AG10803 (cell line): Measurements from ENCODE around the gene AGBL1.

Source experiments
- DNase-seq: peaks from one replicate; pipeline ENCODE4 v3.0.0; 2010; ENCODE audit warnings: low read depth
- H3K4me3 ChIP-seq: 2 replicates; pipeline ENCODE4 v1.5.1; 2011; ENCODE audit warnings: mild to moderate bottlenecking, low read length, control low read depth
- TF ChIP-seq, protein P1 (sequence below): conservative IDR thresholded peaks from 2 replicates; pipeline ENCODE4 v1.5.1; 2011; ENCODE audit warnings: mild to moderate bottlenecking, low read length, control low read depth, inconsistent platforms

The AGBL1 gene

DNA sequence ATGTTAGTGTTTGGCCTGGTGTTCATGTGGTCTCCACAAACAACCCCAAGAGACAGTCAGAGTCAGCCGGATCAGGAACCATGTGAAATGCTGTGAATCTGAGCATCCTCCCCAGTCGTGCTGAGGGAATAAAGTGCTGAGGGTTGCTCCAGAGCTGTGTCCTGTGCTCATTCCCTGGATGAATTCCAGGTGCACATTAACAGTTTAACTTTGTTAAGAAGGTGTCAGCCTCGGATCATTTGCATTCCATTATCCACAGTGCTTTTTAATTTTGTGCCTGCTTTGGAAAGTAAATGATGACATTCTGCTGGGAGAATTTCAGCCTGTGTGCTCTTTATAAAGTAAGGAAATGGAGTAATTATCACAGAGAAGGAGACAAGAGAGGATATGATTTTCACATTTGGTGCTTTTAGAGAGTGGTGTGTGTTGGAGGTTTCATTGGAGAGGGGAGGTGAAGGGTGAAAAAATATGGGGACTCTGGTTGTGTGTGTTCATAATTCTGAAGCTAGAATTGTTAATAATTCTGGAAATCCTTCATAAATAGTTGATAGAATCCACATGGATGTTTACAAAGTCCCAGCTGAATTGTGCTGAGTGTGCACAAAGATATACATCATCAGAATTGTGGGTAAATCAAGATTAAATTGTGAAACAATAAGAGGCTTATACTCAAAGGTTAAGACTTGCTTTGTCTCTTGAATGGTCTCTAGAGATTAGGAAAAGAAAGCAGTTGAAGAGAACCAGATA lies 621.4 kb downstream of the AGBL1 start:
- DNase-seq, result no peak
- TF ChIP-seq, protein P1, sequence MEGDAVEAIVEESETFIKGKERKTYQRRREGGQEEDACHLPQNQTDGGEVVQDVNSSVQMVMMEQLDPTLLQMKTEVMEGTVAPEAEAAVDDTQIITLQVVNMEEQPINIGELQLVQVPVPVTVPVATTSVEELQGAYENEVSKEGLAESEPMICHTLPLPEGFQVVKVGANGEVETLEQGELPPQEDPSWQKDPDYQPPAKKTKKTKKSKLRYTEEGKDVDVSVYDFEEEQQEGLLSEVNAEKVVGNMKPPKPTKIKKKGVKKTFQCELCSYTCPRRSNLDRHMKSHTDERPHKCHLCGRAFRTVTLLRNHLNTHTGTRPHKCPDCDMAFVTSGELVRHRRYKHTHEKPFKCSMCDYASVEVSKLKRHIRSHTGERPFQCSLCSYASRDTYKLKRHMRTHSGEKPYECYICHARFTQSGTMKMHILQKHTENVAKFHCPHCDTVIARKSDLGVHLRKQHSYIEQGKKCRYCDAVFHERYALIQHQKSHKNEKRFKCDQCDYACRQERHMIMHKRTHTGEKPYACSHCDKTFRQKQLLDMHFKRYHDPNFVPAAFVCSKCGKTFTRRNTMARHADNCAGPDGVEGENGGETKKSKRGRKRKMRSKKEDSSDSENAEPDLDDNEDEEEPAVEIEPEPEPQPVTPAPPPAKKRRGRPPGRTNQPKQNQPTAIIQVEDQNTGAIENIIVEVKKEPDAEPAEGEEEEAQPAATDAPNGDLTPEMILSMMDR, result no peak
- no peak overlapping the region for H3K4me3 ChIP-seq

DNA sequence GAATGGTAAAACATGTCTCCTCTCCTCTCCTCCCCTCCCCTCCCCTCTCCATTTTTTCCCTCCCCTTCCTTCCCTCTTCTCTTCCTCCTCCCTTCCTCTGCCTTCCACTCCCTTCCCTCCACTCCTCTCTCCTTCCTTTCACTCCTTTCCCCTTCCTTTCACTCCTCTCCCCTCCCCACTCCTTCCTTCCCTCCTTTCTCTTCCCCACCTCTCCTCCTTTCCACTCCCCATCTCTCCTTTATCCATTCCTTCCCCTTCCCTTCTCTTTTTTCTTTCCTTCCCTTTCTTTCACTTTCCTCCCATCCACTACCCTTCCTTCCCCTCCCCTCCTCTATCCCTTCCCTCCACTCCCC lies 621.9 kb downstream of the AGBL1 start:
- H3K4me3 ChIP-seq, result no peak overlapping the region
- TF ChIP-seq, protein P1, result no peak

DNA sequence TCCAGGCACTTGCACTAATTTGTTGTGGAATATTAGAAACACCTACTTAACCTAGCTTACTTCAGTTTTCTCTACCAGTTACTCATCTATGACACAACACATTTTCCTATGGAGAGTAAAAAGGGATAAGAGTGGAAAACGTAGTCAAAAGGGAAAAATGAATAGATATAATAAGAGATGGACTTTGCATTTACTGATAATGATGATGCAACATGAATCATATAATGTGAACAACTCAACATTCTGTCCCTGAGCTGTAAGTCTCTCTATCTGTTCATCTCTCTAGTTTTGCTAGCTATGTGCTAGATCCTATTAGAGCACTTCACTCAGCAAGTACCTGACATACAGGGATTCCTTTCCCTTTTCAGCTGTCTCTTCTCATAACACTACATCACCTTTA lies 627.1 kb downstream of the AGBL1 start:
- H3K4me3 ChIP-seq, result no peak overlapping the region
- TF ChIP-seq, protein P1, result no peak

More for the DNA sequence above, 621.9 kb downstream of the AGBL1 start:
- DNase-seq, result no peak

DNA sequence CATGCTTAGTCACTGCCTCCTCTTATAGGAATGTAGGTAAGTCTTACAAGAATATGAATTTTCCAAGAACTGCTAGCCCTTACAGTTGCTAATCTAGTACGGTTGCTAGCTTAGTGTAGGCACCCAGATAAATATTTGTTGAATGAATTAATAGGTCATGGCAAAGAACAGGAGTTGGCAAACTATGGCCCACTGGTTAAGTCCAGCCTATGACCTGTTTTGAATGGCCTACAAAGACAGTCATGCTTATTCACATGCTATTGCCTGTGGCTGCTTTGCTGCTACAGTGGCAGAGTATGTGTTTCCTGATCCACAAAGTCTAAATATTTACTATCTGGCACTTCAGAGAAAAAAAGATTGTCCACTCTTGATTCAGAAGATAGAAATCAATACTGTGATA lies 631.8 kb downstream of the AGBL1 start:
- TF ChIP-seq, protein P1, result no peak
- H3K4me3 ChIP-seq, result no peak overlapping the region
- DNase-seq, result no peak

More for the DNA sequence above, 627.1 kb downstream of the AGBL1 start:
- no peak for DNase-seq

DNA sequence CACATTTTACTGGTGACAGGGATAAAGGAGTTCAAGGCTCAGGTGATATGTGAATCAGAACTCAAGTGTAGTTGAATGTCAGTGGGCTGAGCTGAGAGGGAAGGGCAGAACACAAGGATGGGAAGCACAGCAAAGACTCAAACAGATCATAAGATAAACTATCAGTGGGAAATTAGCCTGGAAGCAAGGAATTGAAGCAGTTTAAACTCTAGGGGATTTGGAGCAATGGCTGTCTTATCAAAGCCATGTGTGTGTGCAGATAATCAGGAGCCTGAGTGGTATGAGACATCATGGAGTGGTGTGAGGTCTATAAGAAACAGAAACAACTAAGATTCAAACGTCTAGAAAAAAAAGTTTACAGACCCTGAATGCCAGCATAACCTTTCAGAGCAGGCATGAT lies 634.6 kb downstream of the AGBL1 start:
- no peak for DNase-seq
- TF ChIP-seq, protein P1, result no peak
- H3K4me3 ChIP-seq, result no peak overlapping the region

DNA sequence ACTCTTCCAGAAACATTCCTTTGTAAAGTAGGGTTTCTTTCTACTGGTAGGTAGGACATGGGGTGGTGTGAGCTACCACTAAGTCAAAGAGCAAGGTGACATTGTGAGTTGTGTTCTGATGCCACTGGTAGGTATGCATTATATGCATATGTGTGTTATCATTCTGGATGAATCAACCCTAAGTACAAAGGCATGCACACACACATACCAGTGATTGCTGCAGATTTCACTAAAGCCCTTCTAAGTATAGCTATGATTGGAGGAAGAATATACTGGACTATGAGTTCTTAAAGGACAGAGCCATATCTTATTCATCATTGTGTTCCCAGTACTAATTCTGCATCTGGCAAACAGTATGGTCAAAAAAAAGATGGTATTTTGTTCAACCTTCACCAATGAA lies 646.0 kb downstream of the AGBL1 start:
- no peak for DNase-seq
- H3K4me3 ChIP-seq, result no peak overlapping the region
- TF ChIP-seq, protein P1, result no peak

DNA sequence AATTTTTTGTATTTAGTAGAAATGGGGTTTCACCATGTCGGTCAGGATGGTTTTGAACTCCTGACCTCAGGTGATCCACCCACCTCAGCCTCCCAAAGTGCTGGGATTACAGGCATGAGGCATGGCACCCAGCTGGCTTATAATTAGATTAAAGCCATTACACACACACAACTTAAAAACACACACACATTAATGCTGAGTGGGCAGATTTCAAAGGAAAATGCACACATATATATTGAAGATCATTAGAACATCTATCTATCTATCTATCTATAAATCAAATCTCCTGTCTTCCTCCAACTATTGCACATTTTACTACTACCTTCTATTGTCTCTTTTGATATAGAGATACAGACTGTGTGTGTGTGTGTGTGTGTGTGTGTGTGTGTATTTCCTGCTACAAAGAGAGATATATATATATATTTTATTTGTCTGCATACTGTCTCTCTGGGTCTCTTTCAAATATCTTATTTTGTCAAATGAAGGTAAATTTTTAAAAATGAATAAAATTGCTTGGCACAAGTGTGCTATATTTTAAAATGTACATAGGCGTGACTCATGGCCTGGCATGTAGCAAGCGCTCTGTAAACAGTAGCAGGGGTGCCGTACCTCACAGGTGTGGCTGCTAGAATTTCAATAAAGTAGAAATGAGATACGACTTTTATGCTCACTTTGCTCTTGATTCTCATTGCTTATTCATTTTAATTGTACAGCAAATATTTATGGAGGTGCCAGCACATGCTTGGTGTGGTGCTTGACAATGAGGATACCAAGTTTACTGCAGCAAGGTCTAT lies 655.8 kb downstream of the AGBL1 start:
- DNase-seq, result no peak
- TF ChIP-seq, protein P1, result no peak
- H3K4me3 ChIP-seq, result no peak overlapping the region
